OCI-LY3 (cell line): ENCODE data around the gene ZNF548.
"Not testable (repeated sequence)": the region's sequence is repeated elsewhere in the genome, so short reads cannot be mapped to it uniquely, and the experiment has no call there.

Experiments
- CTCF ChIP-seq: fragments of 200-600, 300-600 bp; sonication (generic); IDR thresholded peaks from 2 replicates; pipeline ENCODE4 v1.5.1; 2014; ENCODE audit warnings: antibody characterized with exemption, low read length, low read depth
- EZH2phosphoT487 ChIP-seq: fragments of 200-600 bp; shearing (Covaris generic); IDR thresholded peaks from 2 replicates; pipeline ENCODE4 v1.6.1; 2018; ENCODE audit warnings: antibody characterized with exemption, mixed run types, low read depth

GRCh38 chr19:57374647-57375046, 15.0 kb upstream of the ZNF548 start:
- not testable (repeated sequence) for TF ChIP-seq CTCF, EZH2phosphoT487
